Subcutaneous adipose tissue (tissue), 4 donors: Measurements from ENCODE around the gene GNL3. TPM values are rescaled to one million over a fixed set of nuclear protein-coding genes. Genes with fewer than 3 reads are reported as not detected.

ENCODE experiments used
- total RNA-seq, 4 donors: library from RNA; depleted of rRNA; stranded (reverse); fragments of >200 nt; gene quantifications; one replicate each; pipeline ENCODE4 v1.1.0, GENCODE V29; 2016
- TF ChIP-seq, protein P1 (sequence below): fragments of 450-650 bp; IDR thresholded peaks from one replicate; pipeline ENCODE4 v1.5.1; 2016; ENCODE audit warnings: low read depth, mild to moderate bottlenecking, control low read depth, antibody characterized with exemption, moderate library complexity

GNL3 gene
- total RNA-seq, 4 donors from 2014 or later = 37.3 to 90.5 (median 59.5) TPM

DNA sequence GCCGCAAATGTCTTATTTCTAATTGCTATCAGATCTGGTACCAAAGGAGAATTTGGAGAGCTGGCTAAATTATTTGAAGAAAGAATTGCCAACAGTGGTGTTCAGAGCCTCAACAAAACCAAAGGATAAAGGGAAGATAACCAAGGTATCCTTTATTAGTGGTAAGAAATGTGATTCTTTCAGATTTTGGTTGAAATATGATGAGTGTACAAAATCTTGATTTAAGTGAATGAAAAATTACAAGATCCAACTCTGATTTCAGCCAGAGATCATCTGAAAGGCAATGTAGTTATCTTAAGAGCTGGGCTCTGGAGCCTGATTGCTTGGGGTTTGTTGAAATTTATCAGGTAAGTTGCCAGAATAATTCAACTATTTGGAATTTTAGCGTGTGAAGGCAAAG, 4.7 kb downstream of the GNL3 start:
- TF ChIP-seq, protein P1, sequence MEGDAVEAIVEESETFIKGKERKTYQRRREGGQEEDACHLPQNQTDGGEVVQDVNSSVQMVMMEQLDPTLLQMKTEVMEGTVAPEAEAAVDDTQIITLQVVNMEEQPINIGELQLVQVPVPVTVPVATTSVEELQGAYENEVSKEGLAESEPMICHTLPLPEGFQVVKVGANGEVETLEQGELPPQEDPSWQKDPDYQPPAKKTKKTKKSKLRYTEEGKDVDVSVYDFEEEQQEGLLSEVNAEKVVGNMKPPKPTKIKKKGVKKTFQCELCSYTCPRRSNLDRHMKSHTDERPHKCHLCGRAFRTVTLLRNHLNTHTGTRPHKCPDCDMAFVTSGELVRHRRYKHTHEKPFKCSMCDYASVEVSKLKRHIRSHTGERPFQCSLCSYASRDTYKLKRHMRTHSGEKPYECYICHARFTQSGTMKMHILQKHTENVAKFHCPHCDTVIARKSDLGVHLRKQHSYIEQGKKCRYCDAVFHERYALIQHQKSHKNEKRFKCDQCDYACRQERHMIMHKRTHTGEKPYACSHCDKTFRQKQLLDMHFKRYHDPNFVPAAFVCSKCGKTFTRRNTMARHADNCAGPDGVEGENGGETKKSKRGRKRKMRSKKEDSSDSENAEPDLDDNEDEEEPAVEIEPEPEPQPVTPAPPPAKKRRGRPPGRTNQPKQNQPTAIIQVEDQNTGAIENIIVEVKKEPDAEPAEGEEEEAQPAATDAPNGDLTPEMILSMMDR = no peak

- TF ChIP-seq, protein P1 = no peak
Observed at GRCh38 chr3:52693071-52693470, 7.2 kb downstream of the GNL3 start.

DNA sequence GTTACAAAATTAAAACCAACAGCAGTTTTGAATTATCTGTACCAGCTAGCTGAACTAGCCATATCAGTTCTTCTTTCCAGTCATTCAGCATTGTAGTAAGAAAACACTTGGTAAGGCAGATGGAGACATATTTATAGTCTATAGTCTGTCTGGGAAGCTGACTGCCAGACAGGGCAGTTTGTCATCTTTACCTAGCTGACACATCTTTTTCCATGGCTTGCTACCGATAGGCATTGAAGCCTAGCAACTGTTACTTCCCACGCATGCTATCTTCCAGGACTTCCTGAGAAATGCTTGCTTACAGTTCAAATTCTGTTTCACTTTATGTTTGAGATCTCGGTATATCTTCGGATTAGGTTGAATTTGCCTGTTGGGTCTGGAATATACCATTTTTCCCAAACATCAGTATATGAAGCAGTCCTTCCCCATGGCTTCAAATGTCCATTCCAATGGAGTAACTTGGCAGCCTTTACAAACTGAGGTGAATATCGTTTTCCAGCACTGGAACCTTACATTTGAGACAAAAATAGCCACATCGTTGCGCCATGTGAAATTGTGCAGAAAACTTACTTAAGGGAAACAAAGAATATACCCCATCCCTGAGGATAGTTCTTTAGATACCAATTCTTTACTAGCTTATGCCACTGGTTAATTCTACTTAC, 8.8 kb downstream of the GNL3 start:
- TF ChIP-seq, protein P1 = no peak

DNA sequence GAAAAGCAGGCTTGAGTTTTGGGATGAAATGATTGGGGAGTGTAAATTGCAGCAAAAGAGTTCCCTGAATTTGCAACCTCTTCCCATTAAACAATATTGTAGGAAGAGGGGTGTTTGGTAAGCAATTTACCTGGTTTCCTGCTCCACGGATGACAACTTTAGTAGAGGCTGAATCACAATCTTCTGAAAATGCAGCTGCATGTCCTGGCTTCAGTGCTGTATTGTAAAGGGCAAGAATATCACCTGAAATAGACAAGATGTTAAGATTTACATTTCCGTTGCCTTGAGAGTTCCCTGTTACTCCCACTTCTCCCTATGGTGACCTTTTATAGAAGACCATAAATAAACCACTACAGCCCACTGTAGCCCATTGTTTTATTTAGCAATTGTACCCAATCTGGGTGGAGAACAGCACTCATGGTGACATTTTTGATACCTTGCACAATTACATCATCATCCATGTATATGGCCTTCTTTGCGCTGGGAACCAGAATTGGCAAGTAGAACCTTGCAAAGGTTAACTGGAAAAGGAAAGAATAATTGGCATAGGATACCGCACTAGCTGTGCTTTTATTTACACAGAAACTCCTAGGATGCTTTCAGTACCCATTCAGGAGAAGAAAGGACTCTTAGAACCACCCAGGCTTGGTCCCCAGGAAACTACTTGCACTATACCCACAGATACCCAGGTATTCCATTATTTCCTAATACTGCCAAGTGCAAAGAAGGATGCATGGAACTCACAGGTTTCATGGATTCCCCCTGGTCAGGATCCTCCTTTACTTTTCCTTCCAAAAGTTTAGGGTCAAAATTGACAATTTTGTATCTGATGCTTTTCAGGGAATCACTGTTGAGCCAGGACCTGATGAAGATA, 10.2 kb downstream of the GNL3 start:
- TF ChIP-seq, protein P1 = no peak

DNA sequence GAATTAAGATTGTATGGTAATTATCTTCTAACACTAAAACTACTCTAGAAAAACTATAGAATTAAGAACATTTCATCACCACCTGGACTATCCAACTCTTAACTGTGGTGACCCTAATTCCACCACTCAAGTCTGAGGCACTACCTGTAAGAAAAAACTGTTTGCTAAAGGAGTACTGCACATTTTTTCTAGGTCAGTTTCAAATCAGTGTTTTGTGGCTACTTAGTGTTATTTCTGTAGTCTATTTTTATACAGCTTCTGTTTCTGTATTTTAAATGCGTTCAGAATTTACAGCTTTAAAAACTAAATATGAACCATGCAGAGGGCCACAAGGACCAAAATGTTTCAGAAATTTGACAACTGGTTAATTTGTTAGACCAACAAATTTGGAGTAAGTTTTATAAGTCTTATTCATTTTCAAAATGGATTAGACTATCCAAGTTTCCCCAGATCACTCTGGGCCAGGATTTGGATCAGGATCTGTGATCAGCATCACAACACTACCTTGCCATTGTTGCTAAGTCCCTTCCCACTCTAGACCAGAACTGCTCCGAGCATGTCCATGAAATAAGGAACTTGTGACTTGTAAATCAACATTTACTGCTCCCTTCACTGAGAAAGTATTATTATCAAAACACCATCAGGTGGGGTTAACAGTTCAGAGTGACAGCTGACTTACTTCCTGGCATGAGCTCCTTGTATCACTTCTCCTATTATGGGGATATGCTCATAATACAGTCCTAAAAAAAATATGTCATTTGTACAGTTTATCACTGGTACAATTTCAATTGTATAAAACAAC, 11.2 kb downstream of the GNL3 start:
- TF ChIP-seq, protein P1 = no peak

DNA sequence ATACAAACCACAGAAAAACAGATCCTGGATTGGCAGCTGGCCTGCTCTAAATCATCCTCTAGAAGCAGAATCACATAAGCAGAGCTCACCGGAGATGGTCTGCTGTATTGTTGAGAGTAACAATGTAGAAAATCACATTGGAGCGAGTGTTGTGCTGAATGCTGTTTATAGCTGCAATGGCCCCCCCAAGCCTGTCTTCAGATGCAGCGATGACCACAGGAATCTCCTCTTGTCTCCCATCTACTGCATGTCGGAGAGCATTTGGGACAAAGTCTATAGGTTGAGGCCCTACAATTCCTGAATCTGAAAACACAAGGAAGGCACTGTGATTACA, 11.8 kb downstream of the GNL3 start:
- TF ChIP-seq, protein P1 = no peak

- TF ChIP-seq, protein P1 = no peak
Observed at GRCh38 chr3:52703341-52703740, 17.5 kb downstream of the GNL3 start.
